Measurements from ENCODE around the gene KRTAP23-1.

Gene KRTAP23-1

DNA sequence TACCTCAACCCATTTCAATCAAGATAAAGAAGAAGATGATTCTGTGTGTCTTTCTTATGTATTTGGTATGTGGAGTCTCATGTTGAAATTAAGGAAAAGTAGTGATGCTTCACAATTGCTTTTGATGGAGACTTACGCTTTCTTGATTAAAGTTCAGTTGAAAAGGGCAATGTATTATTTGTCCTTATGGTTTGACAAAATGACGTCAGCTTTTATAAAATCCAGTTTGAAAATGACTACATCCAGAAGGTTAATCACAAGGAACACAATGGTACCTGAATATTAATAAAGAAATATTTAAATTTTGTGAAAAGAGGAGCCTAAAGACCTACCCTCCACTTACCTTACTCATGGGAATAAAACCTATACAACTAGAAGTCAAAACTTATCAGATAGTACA is 32.7 kb downstream of the KRTAP23-1 start:
- no peaks in the 10 kb centered on the region for H3K36me3 ChIP-seq (ENCODE audit: control insufficient read depth, insufficient read depth, low read length)

DNA sequence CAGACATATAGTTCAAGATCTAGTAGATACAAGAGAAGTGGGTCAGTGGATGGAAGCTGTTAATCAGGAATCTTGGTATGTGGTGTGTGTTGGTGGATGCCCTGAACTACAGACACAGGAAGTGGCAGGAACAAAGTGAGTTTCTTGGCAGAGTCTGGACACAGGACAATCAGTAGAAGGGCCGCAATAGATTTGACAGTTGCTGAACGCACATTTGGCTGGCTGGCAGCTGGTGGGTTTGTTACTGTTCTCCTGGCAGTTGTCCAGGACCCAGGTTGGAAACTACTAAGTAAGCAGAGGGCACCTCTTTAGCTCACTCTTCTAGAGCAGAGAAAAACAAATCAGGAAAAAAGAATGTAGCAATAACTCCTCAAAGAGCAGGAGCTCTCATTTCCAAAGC is 41.5 kb downstream of the KRTAP23-1 start:
- Histone ChIP-seq H3K4me1 (ENCODE audit: control insufficient read depth, insufficient read depth, low read length, poor library complexity, severe bottlenecking) (no peaks in the 10 kb centered on the region), H3K9me3 (ENCODE audit: control insufficient read depth, low read length) (no peaks in the 10 kb centered on the region), H3K4me3 (ENCODE audit: extremely low read depth, insufficient read depth, low read length, poor library complexity, severe bottlenecking) (no peak overlapping the region), H3K36me3 (ENCODE audit: control insufficient read depth, insufficient read depth, low read length) (no peaks in the 10 kb centered on the region), H3K27ac (ENCODE audit: low read depth, low read length, severe bottlenecking) (no peak overlapping the region)
- 87 to 100% methylated on average over 1 to 2 of the region's 2 CpGs for WGBS, 2 experiments (ENCODE audit: insufficient coverage in 2 of 2)

More for the DNA sequence above, 32.7 kb downstream of the KRTAP23-1 start:
- WGBS, 2 experiments (ENCODE audit: insufficient coverage in 2 of 2): 63% methylated on average over 1 of the region's 2 CpGs; no CpG with 5 or more reads in 1 of the 2 experiments
- no peaks in the 10 kb centered on the region for H3K4me1 ChIP-seq (ENCODE audit: control insufficient read depth, insufficient read depth, low read length, poor library complexity, severe bottlenecking)
- H3K27ac ChIP-seq (ENCODE audit: low read depth, low read length, severe bottlenecking): no peak overlapping the region
- no peaks in the 10 kb centered on the region for H3K9me3 ChIP-seq (ENCODE audit: control insufficient read depth, low read length)
- H3K4me3 ChIP-seq (ENCODE audit: extremely low read depth, insufficient read depth, low read length, poor library complexity, severe bottlenecking): no peak overlapping the region

DNA sequence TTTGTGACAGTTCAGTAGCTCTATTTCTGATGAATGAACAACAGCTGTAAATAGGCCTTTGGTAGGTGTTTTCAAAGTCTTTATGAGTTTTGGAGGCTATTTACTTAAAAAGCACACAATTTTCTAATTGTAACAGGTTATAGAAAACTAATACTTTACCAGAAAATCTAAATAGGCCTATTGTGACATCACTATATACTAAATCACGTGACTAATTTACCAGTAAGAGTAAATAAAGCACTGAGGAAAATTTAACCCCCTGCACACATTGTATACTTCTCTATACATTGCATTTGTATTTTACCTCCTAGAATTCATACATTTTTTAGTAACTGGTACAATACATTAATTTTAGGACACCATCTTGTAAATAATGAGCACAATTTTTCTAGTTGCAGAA is 43.3 kb downstream of the KRTAP23-1 start:
- WGBS, 2 experiments (ENCODE audit: insufficient coverage in 2 of 2): no CpG with 5 or more reads among the region's 1 CpG
- Histone ChIP-seq H3K4me1 (ENCODE audit: control insufficient read depth, insufficient read depth, low read length, poor library complexity, severe bottlenecking) (no peaks in the 10 kb centered on the region), H3K4me3 (ENCODE audit: extremely low read depth, insufficient read depth, low read length, poor library complexity, severe bottlenecking) (no peak overlapping the region), H3K27ac (ENCODE audit: low read depth, low read length, severe bottlenecking) (no peak overlapping the region), H3K36me3 (ENCODE audit: control insufficient read depth, insufficient read depth, low read length) (no peaks in the 10 kb centered on the region), H3K9me3 (ENCODE audit: control insufficient read depth, low read length) (no peaks in the 10 kb centered on the region)
